Natural killer cell (primary cell): Measurements from ENCODE around the gene ATXN7L2. TPM values are rescaled to one million over a fixed set of nuclear protein-coding genes. Genes with fewer than 3 reads are reported as not detected.

Experiments used
- ATAC-seq, 3 donors: fragments of 150-1000 bp in 2 of 3; fragments of 200-7000 bp in 1 of 3; cut with Tn5 transposase; 1 replicate in 1 of 3; 2 replicates in 2 of 3; pipeline ENCODE4 v1.10.0; 2021; ENCODE audit warnings: mild to moderate bottlenecking in 2 of 3, moderate library complexity in 2 of 3
- DNase-seq, 2 donors: peaks; one replicate each; pipeline versions ENCODE4 v3.0.0 to v3.0.0-alpha.2; 2013 to 2021; ENCODE audit warnings: mixed read lengths in 1 of 2
- H3K27ac ChIP-seq: one replicate; pipeline ENCODE4 v1.5.1; 2013; ENCODE audit warnings: mild to moderate bottlenecking, low read length
- H3K27me3 ChIP-seq: one replicate; pipeline ENCODE4 v1.6.1; 2013; ENCODE audit warnings: low read length; ENCODE audit not compliant: control insufficient read depth, insufficient read depth
- H3K36me3 ChIP-seq: one replicate; pipeline ENCODE4 v1.6.1; 2013; ENCODE audit warnings: low read length; ENCODE audit not compliant: control insufficient read depth, insufficient read depth
- H3K4me1 ChIP-seq: one replicate; pipeline ENCODE4 v1.6.1; 2013; ENCODE audit warnings: low read length; ENCODE audit not compliant: control insufficient read depth, insufficient read depth
- H3K4me3 ChIP-seq: one replicate; pipeline ENCODE4 v1.5.1; 2013; ENCODE audit warnings: low read length
- H3K9me3 ChIP-seq: one replicate; pipeline ENCODE4 v1.6.1; 2013; ENCODE audit warnings: low read length; ENCODE audit not compliant: control insufficient read depth, insufficient read depth
- H3K27ac Mint-ChIP-seq, 2 donors: one replicate each; pipeline ENCODE4 v1.8.0; 2022; ENCODE audit warnings: mild to moderate bottlenecking in 2 of 2, mixed read lengths in 2 of 2, moderate library complexity in 1 of 2
- H3K27me3 Mint-ChIP-seq, 2 donors: one replicate each; pipeline ENCODE4 v1.8.0; 2022; ENCODE audit warnings: low read depth in 2 of 2, mixed read lengths in 2 of 2
- H3K36me3 Mint-ChIP-seq: one replicate; pipeline ENCODE4 v1.8.0; 2022; ENCODE audit warnings: mixed read lengths
- H3K4me1 Mint-ChIP-seq, 2 donors: one replicate each; pipeline ENCODE4 v1.8.0; 2022; ENCODE audit warnings: mixed read lengths in 2 of 2
- H3K4me3 Mint-ChIP-seq: one replicate; pipeline ENCODE4 v1.8.0; 2022; ENCODE audit warnings: mild to moderate bottlenecking, moderate library complexity, mixed read lengths
- H3K9me3 Mint-ChIP-seq, 2 donors: one replicate each; pipeline ENCODE4 v1.8.0; 2022; ENCODE audit warnings: mixed read lengths in 2 of 2
- WGBS: methylation state at CpG from one replicate; pipeline ENCODE4 v1.1.7; 2013; ENCODE audit warnings: missing lambda C conversion rate; ENCODE audit not compliant: insufficient coverage; 5-methylcytosine and 5-hydroxymethylcytosine counted together
- intact Hi-C: fragments of 100-400 bp; cut with micrococcal nuclease; formaldehyde crosslinking; loops from one replicate; pipeline ENCODE4 v1.14.2; 2022
- total RNA-seq, 4 donors: library from RNA; stranded (reverse); fragments of 120-200 nt in 1 of 4; gene quantifications; one replicate each; pipeline versions ENCODE4 v1.2.3 to v1.2.4, GENCODE V29; 2013 to 2022
- TF ChIP-seq, protein P1 (sequence below): fragments of 200-600 bp; IDR thresholded peaks from one replicate; pipeline ENCODE4 v1.8.0; 2022; ENCODE audit warnings: antibody characterized with exemption

The ATXN7L2 gene
- total RNA-seq, 3 donors from 2014 or later (not counting 1 experiment from before 2014, with no cell fraction given), result 16.4 to 18.5 (median 18.3) TPM

DNA sequence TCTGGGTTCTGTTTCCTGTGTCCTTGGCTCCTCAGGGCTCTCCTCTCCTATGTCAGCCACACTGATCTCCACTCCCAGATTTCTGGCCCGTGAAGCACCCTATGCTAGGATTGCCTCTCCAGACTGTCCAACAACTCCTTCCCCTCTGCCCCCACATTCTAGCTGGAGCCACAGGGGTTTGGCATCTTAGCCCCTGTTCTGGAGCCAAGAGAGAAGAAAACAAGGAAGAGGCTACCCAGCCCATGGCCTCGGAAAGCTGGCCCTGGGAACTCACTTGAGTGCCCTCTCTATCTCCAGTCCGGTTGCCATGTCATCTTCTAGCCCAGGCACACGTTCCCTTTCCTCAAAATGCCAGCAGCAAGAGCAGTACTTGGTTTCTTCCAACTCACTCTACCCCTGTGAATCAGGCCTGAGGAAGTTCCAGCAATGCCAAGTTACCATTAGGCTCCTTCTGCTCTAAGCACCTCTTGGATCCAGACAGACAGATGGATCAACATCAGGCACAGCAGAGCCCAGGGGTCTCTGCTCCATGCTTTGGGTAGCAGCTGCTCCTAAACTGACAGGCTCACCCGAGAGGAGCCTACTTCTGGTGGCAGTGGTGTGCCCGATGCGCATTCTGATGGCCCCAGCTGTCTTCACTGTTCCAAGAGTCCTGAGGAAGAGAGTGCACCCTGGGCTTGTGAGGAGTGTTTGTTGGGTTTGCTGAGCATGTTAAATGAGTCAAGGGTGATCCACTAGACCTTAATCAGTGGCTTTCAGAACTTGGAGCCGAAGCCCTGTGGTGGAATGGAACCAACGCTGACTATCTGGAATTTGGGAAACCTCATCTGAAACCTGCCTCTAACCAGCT lies 44.4 kb downstream of the ATXN7L2 start:
- no peaks in the 10 kb centered on the region for H3K36me3 ChIP-seq
- H3K27me3 ChIP-seq, result no peaks in the 10 kb centered on the region
- no peak overlapping the region for H3K27ac ChIP-seq
- Mint-ChIP-seq H3K9me3 (no peaks in the 10 kb centered on the region), H3K4me1 (peaks cover 7 to 16% of the 10 kb centered on the region in 2 donors), H3K27me3 (peaks cover 1 to 4% of the 10 kb centered on the region in 2 donors), H3K4me3 (no peak overlapping the region), H3K36me3 (no peaks in the 10 kb centered on the region), H3K27ac (no peak overlapping the region)
- intact Hi-C loops, result no loop called here
- H3K9me3 ChIP-seq, result no peaks in the 10 kb centered on the region
- TF ChIP-seq, protein P1, sequence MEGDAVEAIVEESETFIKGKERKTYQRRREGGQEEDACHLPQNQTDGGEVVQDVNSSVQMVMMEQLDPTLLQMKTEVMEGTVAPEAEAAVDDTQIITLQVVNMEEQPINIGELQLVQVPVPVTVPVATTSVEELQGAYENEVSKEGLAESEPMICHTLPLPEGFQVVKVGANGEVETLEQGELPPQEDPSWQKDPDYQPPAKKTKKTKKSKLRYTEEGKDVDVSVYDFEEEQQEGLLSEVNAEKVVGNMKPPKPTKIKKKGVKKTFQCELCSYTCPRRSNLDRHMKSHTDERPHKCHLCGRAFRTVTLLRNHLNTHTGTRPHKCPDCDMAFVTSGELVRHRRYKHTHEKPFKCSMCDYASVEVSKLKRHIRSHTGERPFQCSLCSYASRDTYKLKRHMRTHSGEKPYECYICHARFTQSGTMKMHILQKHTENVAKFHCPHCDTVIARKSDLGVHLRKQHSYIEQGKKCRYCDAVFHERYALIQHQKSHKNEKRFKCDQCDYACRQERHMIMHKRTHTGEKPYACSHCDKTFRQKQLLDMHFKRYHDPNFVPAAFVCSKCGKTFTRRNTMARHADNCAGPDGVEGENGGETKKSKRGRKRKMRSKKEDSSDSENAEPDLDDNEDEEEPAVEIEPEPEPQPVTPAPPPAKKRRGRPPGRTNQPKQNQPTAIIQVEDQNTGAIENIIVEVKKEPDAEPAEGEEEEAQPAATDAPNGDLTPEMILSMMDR, result no peak
- no peak overlapping the region for H3K4me3 ChIP-seq
- DNase-seq (no peak), ATAC-seq (no peak)
- H3K4me1 ChIP-seq, result peaks cover 14% of the 10 kb centered on the region
- 86% methylated on average over 9 of the region's 9 CpGs for WGBS

DNA sequence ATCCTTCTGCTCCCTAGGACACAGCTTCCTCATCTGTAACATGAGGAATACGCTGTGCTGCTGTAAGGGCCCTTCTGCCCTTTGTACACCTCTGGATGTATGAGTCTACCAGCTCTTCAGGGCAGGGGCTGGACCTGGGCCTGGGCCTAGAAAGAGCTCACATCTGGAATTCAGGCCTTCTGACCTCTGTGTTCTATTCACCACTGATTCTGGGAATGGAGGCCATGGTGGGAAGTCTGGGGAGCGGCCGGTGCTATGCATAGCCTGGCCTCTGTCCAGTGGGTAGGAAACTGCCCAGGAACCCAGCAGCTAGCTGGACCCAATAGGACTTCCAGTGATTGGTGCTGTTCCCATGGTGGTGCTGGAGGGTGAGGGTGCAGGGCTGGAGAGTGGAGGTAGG lies 45.0 kb downstream of the ATXN7L2 start:
- DNase-seq (no peak), ATAC-seq (no peak)
- Mint-ChIP-seq H3K4me3 (no peak overlapping the region), H3K27ac (no peak overlapping the region), H3K27me3 (peaks cover 0 to 4% of the 10 kb centered on the region in 2 donors), H3K9me3 (no peaks in the 10 kb centered on the region), H3K4me1 (peaks cover 7 to 16% of the 10 kb centered on the region in 2 donors), H3K36me3 (no peaks in the 10 kb centered on the region)
- H3K9me3 ChIP-seq, result no peaks in the 10 kb centered on the region
- WGBS, result 98% methylated on average over 3 of the region's 3 CpGs
- H3K4me1 ChIP-seq, result peaks cover 14% of the 10 kb centered on the region
- no peaks in the 10 kb centered on the region for H3K27me3 ChIP-seq
- no peak overlapping the region for H3K4me3 ChIP-seq
- TF ChIP-seq, protein P1, result no peak
- intact Hi-C loops, result no loop called here
- no peaks in the 10 kb centered on the region for H3K36me3 ChIP-seq
- H3K27ac ChIP-seq, result no peak overlapping the region

DNA sequence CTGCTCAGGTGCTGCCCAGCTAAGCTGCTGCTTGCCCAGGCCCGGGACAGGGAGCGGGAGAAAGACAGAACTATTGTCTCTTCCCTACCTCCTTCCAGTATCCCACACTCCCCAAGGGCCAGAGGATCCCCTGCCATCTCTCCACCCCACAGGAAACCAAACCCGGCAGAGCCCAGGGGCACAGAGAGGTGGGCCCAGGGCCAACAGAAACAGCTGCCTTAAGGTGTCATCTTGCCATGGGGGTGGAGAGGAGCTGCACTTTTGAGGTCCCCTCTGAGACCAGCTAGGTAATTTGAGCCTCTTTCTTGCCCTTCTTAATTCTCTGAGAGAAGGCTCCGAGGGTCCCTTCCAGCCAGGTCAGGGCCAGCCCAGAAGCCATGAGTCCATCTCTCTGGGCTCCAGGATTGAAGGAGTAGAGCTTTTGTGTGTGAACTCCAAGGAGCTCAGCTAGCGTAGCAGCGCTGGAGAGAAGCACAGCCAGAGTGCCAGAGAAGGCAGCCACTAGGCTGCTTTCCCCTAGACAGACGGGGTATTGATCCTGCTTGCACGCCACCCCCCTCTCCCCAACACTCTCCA lies 46.3 kb downstream of the ATXN7L2 start:
- TF ChIP-seq, protein P1, result no peak
- no peaks in the 10 kb centered on the region for H3K36me3 ChIP-seq
- ATAC-seq (no peak), DNase-seq (no peak)
- peaks cover 14% of the 10 kb centered on the region for H3K4me1 ChIP-seq
- no peaks in the 10 kb centered on the region for H3K9me3 ChIP-seq
- Mint-ChIP-seq H3K27ac (no peak overlapping the region), H3K36me3 (no peaks in the 10 kb centered on the region), H3K9me3 (no peaks in the 10 kb centered on the region), H3K27me3 (peaks cover 0 to 4% of the 10 kb centered on the region in 2 donors), H3K4me3 (no peak overlapping the region), H3K4me1 (peaks cover 7 to 16% of the 10 kb centered on the region in 2 donors)
- intact Hi-C loops, result loop anchor here (5.0 kb wide), 1 partner anchor 703 kb away; no protein-coding TSS in a partner anchor
- 82% methylated on average over 8 of the region's 8 CpGs for WGBS
- H3K27ac ChIP-seq, result no peak overlapping the region
- no peak overlapping the region for H3K4me3 ChIP-seq
- no peaks in the 10 kb centered on the region for H3K27me3 ChIP-seq
